ENCODE measurements around the gene TSC22D1.

The TSC22D1 gene

GRCh38 chr13:44619651-44620050, 43.5 kb upstream of the TSC22D1 start:
- Histone ChIP-seq H2BK12ac (ENCODE audit: low read length) (no peak overlapping the region), H3K4me3 (ENCODE audit: low read length in 2 of 2) (no peak overlapping the region)

GRCh38 chr13:44618326-44618725, 42.2 kb upstream of the TSC22D1 start:
- H3K9ac ChIP-seq (ENCODE audit: low read depth, low read length, poor library complexity) = no peak overlapping the region
- H3K14ac ChIP-seq (ENCODE audit: low read length) = no peak overlapping the region
- no CpG with 5 or more reads among the region's 1 CpG for WGBS, 2 donors (ENCODE audit: extremely low coverage in 2 of 2, insufficient read length in 2 of 2, insufficient replicate concordance in 1 of 2)
- H3K9me3 ChIP-seq (replicated peaks in 1 of 2; ENCODE audit: control insufficient read depth in 2 of 2, insufficient read depth in 1 of 2, low read depth in 1 of 2, low read length in 2 of 2) = no peaks in the 10 kb centered on the region
- H2AFZ ChIP-seq (ENCODE audit: low read length) = no peak overlapping the region
- no peaks in the 10 kb centered on the region for H3K79me1 ChIP-seq (ENCODE audit: low read depth, low read length)
- H2BK5ac ChIP-seq (ENCODE audit: low read length) = no peak overlapping the region
- no peak overlapping the region for H2BK120ac ChIP-seq (ENCODE audit: low read depth, low read length)
- H4K91ac ChIP-seq (ENCODE audit: low read depth, low read length, poor library complexity) = no peak overlapping the region
- no peak for DNase-seq (ENCODE audit: low spot score)
- peak overlapping the region; percentile 4 for H3K27ac ChIP-seq (replicated peaks; ENCODE audit: low read length)
- no peak overlapping the region for H2AK5ac ChIP-seq (ENCODE audit: low read depth, low read length)
- H3K18ac ChIP-seq (ENCODE audit: low read length) = no peak overlapping the region
- no peaks in the 10 kb centered on the region for H3K27me3 ChIP-seq (ENCODE audit: control insufficient read depth in 3 of 3, insufficient read depth in 3 of 3, low read depth in 1 of 3, low read length in 3 of 3)
- no peak overlapping the region for H3K4me2 ChIP-seq (ENCODE audit: insufficient read depth, low read length, poor library complexity, severe bottlenecking)
- no peak overlapping the region for H2BK15ac ChIP-seq (ENCODE audit: low read length)
- H3K4me1 ChIP-seq (ENCODE audit: control insufficient read depth in 2 of 2, insufficient read depth in 1 of 2, low read depth in 1 of 2, low read length in 2 of 2) = peaks cover 11 to 25% of the 10 kb centered on the region in 2 donors
- no peak overlapping the region for H3K4ac ChIP-seq (ENCODE audit: low read length)
- no peak overlapping the region for H3K4me3 ChIP-seq (ENCODE audit: low read length in 2 of 2)
- no peak overlapping the region for H2BK12ac ChIP-seq (ENCODE audit: low read length)
- no peak overlapping the region for H3K23ac ChIP-seq (ENCODE audit: low read depth, low read length, poor library complexity)
- H3K36me3 ChIP-seq (replicated peaks in 1 of 2; ENCODE audit: control insufficient read depth in 2 of 2, insufficient read depth in 2 of 2, low read length in 2 of 2) = no peaks in the 10 kb centered on the region
- H4K8ac ChIP-seq (ENCODE audit: low read depth, low read length) = no peak overlapping the region

More at GRCh38 chr13:44619651-44620050, 43.5 kb upstream of the TSC22D1 start:
- no peak overlapping the region for H3K14ac ChIP-seq (ENCODE audit: low read length)
- H4K91ac ChIP-seq (ENCODE audit: low read depth, low read length, poor library complexity) = no peak overlapping the region
- H3K27me3 ChIP-seq (ENCODE audit: control insufficient read depth in 3 of 3, insufficient read depth in 3 of 3, low read depth in 1 of 3, low read length in 3 of 3) = no peaks in the 10 kb centered on the region
- peaks cover 11 to 25% of the 10 kb centered on the region in 2 donors for H3K4me1 ChIP-seq (ENCODE audit: control insufficient read depth in 2 of 2, insufficient read depth in 1 of 2, low read depth in 1 of 2, low read length in 2 of 2)
- H3K18ac ChIP-seq (ENCODE audit: low read length) = no peak overlapping the region
- no peak overlapping the region for H2BK15ac ChIP-seq (ENCODE audit: low read length)
- no peak overlapping the region for H3K9ac ChIP-seq (ENCODE audit: low read depth, low read length, poor library complexity)
- no peak overlapping the region for H2BK5ac ChIP-seq (ENCODE audit: low read length)
- no peaks in the 10 kb centered on the region for H3K79me1 ChIP-seq (ENCODE audit: low read depth, low read length)
- no peak overlapping the region for H3K4me2 ChIP-seq (ENCODE audit: insufficient read depth, low read length, poor library complexity, severe bottlenecking)
- no peaks in the 10 kb centered on the region for H3K36me3 ChIP-seq (replicated peaks in 1 of 2; ENCODE audit: control insufficient read depth in 2 of 2, insufficient read depth in 2 of 2, low read length in 2 of 2)
- H3K23ac ChIP-seq (ENCODE audit: low read depth, low read length, poor library complexity) = no peak overlapping the region
- DNase-seq (ENCODE audit: low spot score) = peak; percentile 41
- H3K4ac ChIP-seq (ENCODE audit: low read length) = no peak overlapping the region
- H2AFZ ChIP-seq (ENCODE audit: low read length) = peak overlapping the region; percentile 66
- H3K27ac ChIP-seq (replicated peaks; ENCODE audit: low read length) = peak overlapping the region; percentile 92
- H4K8ac ChIP-seq (ENCODE audit: low read depth, low read length) = no peak overlapping the region
- no peak overlapping the region for H2BK120ac ChIP-seq (ENCODE audit: low read depth, low read length)
- no CpG with 5 or more reads among the region's 1 CpG for WGBS, 2 donors (ENCODE audit: extremely low coverage in 2 of 2, insufficient read length in 2 of 2, insufficient replicate concordance in 1 of 2)
- no peak overlapping the region for H2AK5ac ChIP-seq (ENCODE audit: low read depth, low read length)
- no peaks in the 10 kb centered on the region for H3K9me3 ChIP-seq (replicated peaks in 1 of 2; ENCODE audit: control insufficient read depth in 2 of 2, insufficient read depth in 1 of 2, low read depth in 1 of 2, low read length in 2 of 2)

- H3K79me1 ChIP-seq (ENCODE audit: low read depth, low read length) = no peaks in the 10 kb centered on the region
- H4K8ac ChIP-seq (ENCODE audit: low read depth, low read length) = no peak overlapping the region
- H2AFZ ChIP-seq (ENCODE audit: low read length) = no peak overlapping the region
- no peak overlapping the region for H3K4ac ChIP-seq (ENCODE audit: low read length)
- no peak overlapping the region for H3K4me3 ChIP-seq (ENCODE audit: low read length in 2 of 2)
- H3K18ac ChIP-seq (ENCODE audit: low read length) = no peak overlapping the region
- no peaks in the 10 kb centered on the region for H3K9me3 ChIP-seq (replicated peaks in 1 of 2; ENCODE audit: control insufficient read depth in 2 of 2, insufficient read depth in 1 of 2, low read depth in 1 of 2, low read length in 2 of 2)
- DNase-seq (ENCODE audit: low spot score) = no peak
- H3K27me3 ChIP-seq (ENCODE audit: control insufficient read depth in 3 of 3, insufficient read depth in 3 of 3, low read depth in 1 of 3, low read length in 3 of 3) = no peaks in the 10 kb centered on the region
- no peak overlapping the region for H3K23ac ChIP-seq (ENCODE audit: low read depth, low read length, poor library complexity)
- H2BK15ac ChIP-seq (ENCODE audit: low read length) = no peak overlapping the region
- no peaks in the 10 kb centered on the region for H3K36me3 ChIP-seq (replicated peaks in 1 of 2; ENCODE audit: control insufficient read depth in 2 of 2, insufficient read depth in 2 of 2, low read length in 2 of 2)
- H2BK12ac ChIP-seq (ENCODE audit: low read length) = no peak overlapping the region
- no peak overlapping the region for H3K27ac ChIP-seq (replicated peaks; ENCODE audit: low read length)
- H3K14ac ChIP-seq (ENCODE audit: low read length) = no peak overlapping the region
- H3K4me1 ChIP-seq (ENCODE audit: control insufficient read depth in 2 of 2, insufficient read depth in 1 of 2, low read depth in 1 of 2, low read length in 2 of 2) = peaks cover 9 to 21% of the 10 kb centered on the region in 2 donors
- H2AK5ac ChIP-seq (ENCODE audit: low read depth, low read length) = no peak overlapping the region
- H3K4me2 ChIP-seq (ENCODE audit: insufficient read depth, low read length, poor library complexity, severe bottlenecking) = no peak overlapping the region
- no peak overlapping the region for H2BK120ac ChIP-seq (ENCODE audit: low read depth, low read length)
- no peak overlapping the region for H3K9ac ChIP-seq (ENCODE audit: low read depth, low read length, poor library complexity)
- no peak overlapping the region for H4K91ac ChIP-seq (ENCODE audit: low read depth, low read length, poor library complexity)
- WGBS, 2 donors (ENCODE audit: extremely low coverage in 2 of 2, insufficient read length in 2 of 2, insufficient replicate concordance in 1 of 2) = no CpG with 5 or more reads among the region's 11 CpGs
- H2BK5ac ChIP-seq (ENCODE audit: low read length) = no peak overlapping the region
Measured at GRCh38 chr13:44617648-44618047, 41.5 kb upstream of the TSC22D1 start.

GRCh38 chr13:44609137-44609536, 33.0 kb upstream of the TSC22D1 start:
- H2AK5ac ChIP-seq (ENCODE audit: low read depth, low read length) = no peak overlapping the region
- no peaks in the 10 kb centered on the region for H3K4me1 ChIP-seq (ENCODE audit: control insufficient read depth in 2 of 2, insufficient read depth in 1 of 2, low read depth in 1 of 2, low read length in 2 of 2)
- H4K91ac ChIP-seq (ENCODE audit: low read depth, low read length, poor library complexity) = no peak overlapping the region
- no peaks in the 10 kb centered on the region for H3K79me1 ChIP-seq (ENCODE audit: low read depth, low read length)
- no peak overlapping the region for H2BK12ac ChIP-seq (ENCODE audit: low read length)
- H3K18ac ChIP-seq (ENCODE audit: low read length) = no peak overlapping the region
- H3K27me3 ChIP-seq (ENCODE audit: control insufficient read depth in 3 of 3, insufficient read depth in 3 of 3, low read depth in 1 of 3, low read length in 3 of 3) = no peaks in the 10 kb centered on the region
- peaks cover 0 to 2% of the 10 kb centered on the region in 2 donors for H3K9me3 ChIP-seq (replicated peaks in 1 of 2; ENCODE audit: control insufficient read depth in 2 of 2, insufficient read depth in 1 of 2, low read depth in 1 of 2, low read length in 2 of 2)
- H2BK120ac ChIP-seq (ENCODE audit: low read depth, low read length) = no peak overlapping the region
- WGBS, 2 donors (ENCODE audit: extremely low coverage in 2 of 2, insufficient read length in 2 of 2, insufficient replicate concordance in 1 of 2) = no CpG with 5 or more reads among the region's 2 CpGs
- no peak overlapping the region for H2AFZ ChIP-seq (ENCODE audit: low read length)
- DNase-seq (ENCODE audit: low spot score) = no peak
- H3K4me2 ChIP-seq (ENCODE audit: insufficient read depth, low read length, poor library complexity, severe bottlenecking) = no peak overlapping the region
- no peaks in the 10 kb centered on the region for H3K36me3 ChIP-seq (replicated peaks in 1 of 2; ENCODE audit: control insufficient read depth in 2 of 2, insufficient read depth in 2 of 2, low read length in 2 of 2)
- no peak overlapping the region for H2BK15ac ChIP-seq (ENCODE audit: low read length)
- H3K4me3 ChIP-seq (ENCODE audit: low read length in 2 of 2) = no peak overlapping the region
- H3K9ac ChIP-seq (ENCODE audit: low read depth, low read length, poor library complexity) = no peak overlapping the region
- H3K14ac ChIP-seq (ENCODE audit: low read length) = no peak overlapping the region
- no peak overlapping the region for H3K4ac ChIP-seq (ENCODE audit: low read length)
- no peak overlapping the region for H3K27ac ChIP-seq (replicated peaks; ENCODE audit: low read length)
- no peak overlapping the region for H4K8ac ChIP-seq (ENCODE audit: low read depth, low read length)
- H3K23ac ChIP-seq (ENCODE audit: low read depth, low read length, poor library complexity) = no peak overlapping the region
- no peak overlapping the region for H2BK5ac ChIP-seq (ENCODE audit: low read length)

Measured in neuronal stem cell (in vitro differentiated cells).